GM18873 (cell line): Measurements from ENCODE around the gene GNG7.
"Not testable (repeated sequence)": the region's sequence is repeated elsewhere in the genome, so short reads cannot be mapped to it uniquely, and the experiment has no call there.

Source experiments
- ATAC-seq: cut with Tn5 transposase; IDR thresholded peaks from one replicate; pipeline ENCODE4 v1.9.1; 2021; ENCODE audit warnings: mild to moderate bottlenecking, moderate library complexity, moderate number of reproducible peaks; ENCODE audit not compliant: unreplicated experiment, low FRiP score

GNG7 gene

GRCh38 chr19:2524840-2525723, 177.4 kb downstream of the GNG7 start:
- ATAC-seq, result no peak

- ATAC-seq, result no peak
These were observed 178.1 kb downstream of the GNG7 start for GRCh38 chr19:2524361-2524839.

DNA sequence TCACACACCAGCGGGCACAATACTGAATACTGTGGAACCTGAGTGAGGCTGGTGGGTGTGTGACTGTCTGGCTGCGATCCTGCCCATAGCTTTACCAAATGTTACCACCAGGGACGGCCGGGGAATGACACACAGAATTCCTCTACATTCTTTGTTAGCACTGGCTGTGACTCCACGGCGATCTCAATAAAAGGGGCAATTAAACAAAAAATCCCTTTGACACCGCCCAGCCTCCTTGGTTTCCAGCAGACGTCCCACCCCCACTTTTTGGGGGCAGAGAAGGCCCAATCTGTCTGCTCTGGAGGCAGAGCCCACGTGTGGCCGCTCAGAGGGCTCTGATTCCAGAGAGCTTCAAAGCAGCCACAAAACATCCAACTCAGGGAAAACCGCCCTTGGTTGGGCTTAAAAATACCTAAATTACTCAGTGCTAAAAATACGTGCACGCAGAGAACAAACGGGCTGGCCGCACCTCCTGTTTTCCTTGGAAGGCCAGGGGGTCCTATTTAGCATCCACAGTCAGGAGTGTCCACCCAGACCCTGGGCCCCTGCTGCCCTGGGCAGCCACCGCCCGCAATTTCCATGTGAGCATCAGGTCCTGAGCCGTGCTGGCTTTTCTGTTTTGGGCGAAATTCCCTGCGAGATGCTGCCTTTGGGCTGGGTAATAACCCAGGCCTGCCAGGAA, 178.7 kb downstream of the GNG7 start:
- ATAC-seq, result no peak

- no peak for ATAC-seq
These were observed 183.0 kb downstream of the GNG7 start for GRCh38 chr19:2519482-2519881.

- ATAC-seq, result not testable (repeated sequence)
These were observed 183.6 kb downstream of the GNG7 start for GRCh38 chr19:2518856-2519255.

GRCh38 chr19:2517881-2518601, 184.5 kb downstream of the GNG7 start:
- ATAC-seq, result no peak

DNA sequence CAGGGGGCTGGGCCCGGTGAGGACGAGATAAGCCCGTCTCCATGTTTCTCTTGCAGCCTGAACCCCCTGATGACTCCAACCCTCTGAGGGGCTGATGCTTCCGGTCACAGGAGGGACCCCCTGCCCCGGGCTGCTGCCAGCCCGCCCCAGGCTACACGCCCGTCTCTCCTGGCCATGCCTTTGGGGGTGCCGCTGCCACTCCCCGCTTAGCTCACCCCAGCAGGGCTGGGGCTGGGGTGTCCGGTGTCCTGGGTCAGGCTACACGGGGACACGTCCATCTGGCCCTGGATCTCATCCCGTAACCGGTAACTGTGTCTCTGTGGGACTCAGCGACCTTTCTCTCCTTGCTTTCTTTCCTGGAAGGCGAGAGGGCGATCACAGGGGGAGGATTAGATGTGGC, 185.8 kb downstream of the GNG7 start:
- ATAC-seq, result no peak

DNA sequence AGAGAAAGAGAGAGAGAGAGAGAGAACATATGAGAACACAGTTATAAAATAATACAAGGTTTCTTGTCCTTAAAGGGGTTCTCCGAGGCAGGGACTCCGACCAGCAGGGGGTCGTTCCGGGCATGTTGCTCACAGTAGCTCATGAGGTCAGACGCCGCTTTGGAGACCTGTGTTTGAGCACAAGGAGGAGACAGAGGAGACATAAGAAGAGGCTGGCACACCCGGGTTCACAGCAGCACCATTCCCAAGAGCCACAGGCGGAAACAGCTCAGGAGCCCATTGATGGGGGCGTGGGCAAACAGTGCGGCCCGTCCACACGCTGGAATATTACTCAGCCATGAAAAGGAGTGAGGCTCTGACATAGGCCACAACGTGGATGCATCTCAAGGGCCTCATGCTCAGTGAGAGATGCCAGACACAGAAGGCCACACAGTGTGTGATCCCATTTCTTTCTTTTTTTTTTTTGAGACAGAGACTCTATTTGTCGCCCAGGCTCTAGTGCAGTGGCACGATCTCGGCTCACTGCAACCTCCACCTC, 187.4 kb downstream of the GNG7 start:
- no peak for ATAC-seq

DNA sequence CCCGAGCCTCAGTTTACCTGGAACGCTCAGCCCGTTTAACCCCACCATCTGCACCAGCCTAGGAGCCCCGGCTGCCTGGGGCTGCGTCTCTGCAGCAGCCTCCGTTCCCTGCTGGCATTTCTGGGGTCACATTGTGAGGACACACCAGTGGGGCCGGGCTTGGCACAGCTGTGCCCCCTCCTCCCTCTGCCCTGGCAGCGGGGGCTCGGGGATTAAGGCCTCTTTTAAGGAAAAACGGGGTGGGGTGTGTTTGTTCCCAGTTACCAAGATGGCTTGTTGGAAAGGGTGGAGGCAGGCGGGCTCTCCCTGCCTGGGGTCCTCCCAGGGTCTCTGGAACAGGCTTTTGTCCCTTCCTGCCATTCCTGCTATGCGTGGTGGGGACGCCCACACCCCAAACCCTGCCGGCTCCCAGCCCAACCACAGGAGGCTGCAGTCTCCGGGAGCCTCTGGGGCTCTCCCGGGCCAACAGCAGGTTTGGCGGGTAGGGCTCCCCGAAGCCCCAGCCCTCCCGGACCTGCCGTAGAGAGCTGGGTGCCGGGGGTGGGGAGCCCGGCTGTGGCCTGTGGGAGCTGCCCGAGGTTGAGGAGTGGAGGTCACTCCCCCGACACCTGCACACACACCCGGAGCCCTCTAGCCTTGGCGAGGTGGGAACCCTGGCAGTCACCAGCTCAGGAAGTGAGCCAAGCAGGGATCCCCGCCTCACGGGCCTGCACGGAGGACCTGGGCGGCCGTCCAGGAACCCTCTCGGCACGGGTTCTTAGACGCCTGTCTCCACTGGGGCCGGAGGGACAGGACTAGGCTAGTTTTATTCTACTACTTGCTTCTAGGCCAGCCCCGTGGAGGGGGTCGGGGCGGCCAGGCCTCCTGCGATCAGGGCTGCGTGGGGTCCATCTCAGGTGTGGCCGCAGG, 189.7 kb downstream of the GNG7 start:
- no peak for ATAC-seq

DNA sequence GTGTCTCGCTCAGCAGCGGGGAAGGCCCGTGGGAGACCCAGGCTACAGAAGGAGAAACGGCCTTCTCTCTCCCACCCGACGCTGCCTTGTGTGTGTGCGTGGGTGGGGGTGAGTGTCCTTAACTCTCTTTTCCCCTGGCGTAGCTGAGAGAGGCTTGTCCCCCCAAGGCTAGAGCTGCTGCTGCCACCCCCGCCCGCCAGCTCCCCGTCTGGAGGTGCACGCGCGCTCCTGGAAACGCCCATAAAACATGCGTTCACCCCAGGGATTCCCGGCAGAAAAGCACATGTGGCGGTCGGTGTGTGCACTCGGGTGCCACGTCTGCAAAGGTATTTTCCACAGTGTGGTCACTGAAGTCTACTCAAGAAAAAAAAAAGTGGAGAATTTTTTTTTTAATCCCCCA, 190.5 kb downstream of the GNG7 start:
- no peak for ATAC-seq

- ATAC-seq, result no peak
These were observed 190.9 kb downstream of the GNG7 start for GRCh38 chr19:2511570-2511969.

DNA sequence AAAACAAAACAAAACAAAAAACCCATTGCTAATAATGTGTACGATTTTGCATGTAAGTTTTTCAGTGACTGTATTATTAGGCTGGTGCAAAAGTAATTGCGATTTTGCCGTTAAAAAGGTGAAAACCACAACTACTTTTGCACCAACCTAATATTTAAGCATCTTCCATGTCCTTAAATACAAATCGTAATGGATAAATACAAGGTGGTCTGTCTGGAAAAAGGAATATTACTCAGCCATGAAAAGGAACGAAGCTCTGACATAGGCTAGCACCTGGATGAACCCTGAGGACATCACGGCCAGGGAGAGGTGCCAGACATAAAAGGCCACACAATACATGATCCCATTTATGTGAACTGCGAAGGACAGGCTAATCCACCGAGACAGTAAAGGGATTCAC, 193.4 kb downstream of the GNG7 start:
- ATAC-seq, result no peak

DNA sequence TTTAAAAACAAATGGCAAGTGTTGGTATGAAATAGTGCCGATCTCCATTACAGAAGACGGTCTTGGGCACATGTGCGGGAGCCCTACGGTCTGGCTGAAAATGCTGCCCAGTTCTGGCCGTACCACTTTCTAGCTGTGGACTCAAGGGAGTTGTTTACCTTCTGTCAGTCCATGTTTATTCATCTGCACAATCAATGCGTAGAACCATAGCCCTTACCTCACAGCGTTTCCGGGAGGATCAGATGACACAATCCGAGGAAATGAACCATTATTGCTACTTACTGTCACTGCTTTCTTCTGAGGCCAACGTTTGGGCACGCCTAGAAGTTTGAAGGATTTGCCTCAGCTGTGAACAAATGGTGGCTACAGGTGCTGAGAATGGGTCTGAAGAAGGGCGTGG, 195.4 kb downstream of the GNG7 start:
- no peak for ATAC-seq

- not testable (repeated sequence) for ATAC-seq
These were observed 195.8 kb downstream of the GNG7 start for GRCh38 chr19:2506656-2507055.

GRCh38 chr19:2503521-2504109, 198.9 kb downstream of the GNG7 start:
- no peak for ATAC-seq

DNA sequence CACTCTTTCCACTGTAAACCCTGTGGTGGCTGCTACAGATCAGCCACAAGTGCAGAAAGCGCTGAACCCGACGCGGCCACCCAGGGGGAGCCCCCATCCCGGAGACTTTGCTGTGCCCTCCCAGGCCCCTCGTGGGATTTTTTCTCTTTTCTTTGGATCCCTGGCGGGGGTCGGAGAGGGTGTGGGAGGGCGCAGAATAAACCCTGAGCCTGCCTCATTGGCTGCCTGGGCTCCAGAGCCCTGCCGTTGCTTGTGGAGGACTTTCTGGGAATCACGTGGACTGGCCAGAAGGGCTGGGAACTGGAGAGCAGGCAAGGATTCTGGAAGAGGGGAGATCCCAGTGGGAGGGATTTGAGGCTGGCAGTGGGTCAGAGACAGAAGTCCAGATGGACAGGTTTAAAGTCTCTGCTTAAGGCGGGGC, 201.6 kb downstream of the GNG7 start:
- ATAC-seq, result no peak

DNA sequence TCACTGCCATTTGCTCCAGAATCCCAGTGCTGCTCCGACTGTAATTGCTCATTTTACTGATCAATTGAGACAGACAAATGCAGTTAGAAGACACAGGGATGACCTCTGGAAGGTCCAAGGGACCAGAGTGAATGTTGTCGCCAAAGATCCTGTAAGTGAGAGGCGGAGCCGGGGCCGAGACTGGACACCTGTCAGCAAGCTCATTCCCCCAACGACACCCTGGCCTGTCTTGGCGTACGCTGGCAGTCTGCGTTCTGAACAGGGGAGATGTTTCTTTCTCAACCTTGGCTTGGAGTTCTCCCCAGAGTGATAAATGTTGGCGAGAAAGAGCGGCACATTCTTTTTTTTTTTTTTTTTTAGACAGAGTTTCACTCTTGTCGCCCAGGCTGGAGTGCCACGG, 202.3 kb downstream of the GNG7 start:
- ATAC-seq, result no peak

- ATAC-seq, result no peak
These were observed 205.3 kb downstream of the GNG7 start for GRCh38 chr19:2497186-2497585.

- ATAC-seq, result no peak
These were observed 206.7 kb downstream of the GNG7 start for GRCh38 chr19:2495651-2496316.
